IMR-90 (cell line): ENCODE results near the gene NPHP4. TPM values are rescaled to one million over a fixed set of nuclear protein-coding genes. Genes with fewer than 3 reads are reported as not detected.

Source experiments
- ATAC-seq: fragments of 200-7000 bp; cut with Tn5 transposase; 2 replicates; pipeline ENCODE4 v1.9.1; 2020; ENCODE audit warnings: low read depth, mild to moderate bottlenecking, moderate library complexity
- BruUV-seq: library from RNA; stranded (reverse); fragments of 400-500 nt; replicated peaks from 2 replicates; lab custom pipeline; 2021; lab: Mats Ljungman, UMichigan
- CTCF ChIA-PET: fragments of 300-600 bp; formaldehyde crosslinking; extraction: SDS; loops from one replicate; lab custom pipeline; 2021; ENCODE audit warnings: antibody characterized with exemption; lab: Yijun Ruan, JAX
- POLR2A ChIA-PET: fragments of 300-600 bp; sonication (Branson Sonifier 250); formaldehyde crosslinking; loops from one replicate; lab custom pipeline; 2022; ENCODE audit warnings: antibody characterized with exemption; ENCODE audit not compliant: unreplicated experiment; lab: Charles Lee
- DNase-seq: peaks from one replicate; pipeline ENCODE4 v3.0.0; 2013
- H2AFZ ChIP-seq: replicated peaks from 2 replicates; pipeline ENCODE3; 2013; ENCODE audit warnings: low read length, mild to moderate bottlenecking; ENCODE audit not compliant: poor library complexity
- H2AK5ac ChIP-seq: 2 replicates; pipeline ENCODE4 v1.6.1; 2013; ENCODE audit warnings: low read depth, low read length, inconsistent platforms
- H2AK9ac ChIP-seq: replicated peaks from 2 replicates; pipeline ENCODE3; 2013; ENCODE audit warnings: mild to moderate bottlenecking, low read depth, low read length, moderate library complexity; ENCODE audit not compliant: poor library complexity
- H2BK120ac ChIP-seq: 2 replicates; pipeline ENCODE4 v1.6.1; 2013; ENCODE audit warnings: low read depth, low read length, inconsistent platforms
- H2BK15ac ChIP-seq: 3 replicates; pipeline ENCODE4 v1.6.1; 2013; ENCODE audit warnings: low read depth, low read length, inconsistent platforms
- H2BK20ac ChIP-seq: 2 replicates; pipeline ENCODE4 v1.6.1; 2013; ENCODE audit warnings: low read depth, mild to moderate bottlenecking, inconsistent platforms, low read length, moderate library complexity
- H2BK5ac ChIP-seq: 2 replicates; pipeline ENCODE4 v1.6.1; 2013; ENCODE audit warnings: mild to moderate bottlenecking, low read depth, low read length, inconsistent platforms; ENCODE audit not compliant: poor library complexity, severe bottlenecking
- H3K14ac ChIP-seq: replicated peaks from 2 replicates; pipeline ENCODE4 v1.6.1; 2013; ENCODE audit warnings: low read depth, low read length, inconsistent platforms
- H3K18ac ChIP-seq: 2 replicates; pipeline ENCODE4 v1.6.1; 2013; ENCODE audit warnings: low read depth, low read length, control low read depth
- H3K23ac ChIP-seq: 2 replicates; pipeline ENCODE4 v1.6.1; 2013; ENCODE audit warnings: low read depth, low read length, inconsistent platforms
- H3K27ac ChIP-seq: 2 replicates; pipeline ENCODE4 v1.5.1; 2013; ENCODE audit warnings: mild to moderate bottlenecking, control low read depth, low read length; ENCODE audit not compliant: insufficient read depth
- H3K27me3 ChIP-seq: 2 replicates; pipeline ENCODE4 v1.6.1; 2013; ENCODE audit warnings: low read length; ENCODE audit not compliant: control insufficient read depth, insufficient read depth
- H3K36me3 ChIP-seq: 2 replicates; pipeline ENCODE4 v1.6.1; 2013; ENCODE audit warnings: low read length, mixed read lengths; ENCODE audit not compliant: control insufficient read depth, insufficient read depth
- H3K4ac ChIP-seq: 2 replicates; pipeline ENCODE4 v1.6.1; 2013; ENCODE audit warnings: low read depth, low read length, inconsistent platforms
- H3K4me1 ChIP-seq: 2 replicates; pipeline ENCODE4 v1.6.1; 2013; ENCODE audit warnings: low read length, mixed read lengths; ENCODE audit not compliant: control insufficient read depth, insufficient read depth
- H3K4me2 ChIP-seq: 2 replicates; pipeline ENCODE4 v1.6.1; 2013; ENCODE audit warnings: low read depth, mild to moderate bottlenecking, control low read depth, low read length, moderate library complexity
- H3K4me3 ChIP-seq: 2 replicates; pipeline ENCODE4 v1.5.1; 2013; ENCODE audit warnings: low read depth, mild to moderate bottlenecking, control low read depth, low read length, moderate library complexity; ENCODE audit not compliant: insufficient read depth
- H3K56ac ChIP-seq: 2 replicates; pipeline ENCODE4 v1.6.1; 2013; ENCODE audit warnings: low read length, inconsistent platforms; ENCODE audit not compliant: insufficient read depth; ENCODE audit errors: extremely low read depth
- H3K79me1 ChIP-seq, 2 experiments: 2 replicates each; pipeline ENCODE4 v1.6.1; 2013; ENCODE audit warnings: low read length in 2 of 2, inconsistent platforms in 1 of 2, low read depth in 1 of 2
- H3K9ac ChIP-seq: 2 replicates; pipeline ENCODE4 v1.6.1; 2013; ENCODE audit warnings: low read depth, low read length, control low read depth
- H3K9me1 ChIP-seq: 2 replicates; pipeline ENCODE4 v1.6.1; 2013; ENCODE audit warnings: low read length, inconsistent platforms; ENCODE audit not compliant: insufficient read depth
- H3K9me3 ChIP-seq: 2 replicates; pipeline ENCODE4 v1.6.1; 2013; ENCODE audit warnings: low read length; ENCODE audit not compliant: control insufficient read depth, insufficient read depth
- H4K20me1 ChIP-seq: 2 replicates; pipeline ENCODE4 v1.6.1; 2013; ENCODE audit warnings: low read length, inconsistent platforms; ENCODE audit not compliant: insufficient read depth
- H4K5ac ChIP-seq: 2 replicates; pipeline ENCODE4 v1.6.1; 2013; ENCODE audit warnings: mild to moderate bottlenecking, low read depth, low read length, control low read depth
- H4K8ac ChIP-seq, 2 experiments: 2 replicates each; pipeline ENCODE4 v1.6.1; 2013; ENCODE audit warnings: low read depth in 2 of 2, low read length in 2 of 2, control low read depth in 1 of 2, inconsistent platforms in 1 of 2
- H4K91ac ChIP-seq: 2 replicates; pipeline ENCODE4 v1.6.1; 2013; ENCODE audit warnings: low read depth, low read length, inconsistent platforms; ENCODE audit not compliant: insufficient read depth
- BHLHE40 ChIP-seq: fragments of 150-350 bp; IDR thresholded peaks from 2 replicates; pipeline ENCODE4 v1.6.1; 2016; ENCODE audit warnings: mild to moderate bottlenecking, low read depth, low read length
- CEBPB ChIP-seq: IDR thresholded peaks from 2 replicates; pipeline ENCODE4 v1.6.1; 2012; ENCODE audit warnings: low read depth, low read length, improper control_type of control experiment
- CHD1 ChIP-seq: IDR thresholded peaks from 2 replicates; pipeline ENCODE4 v1.6.1; 2012; ENCODE audit warnings: low read depth, low read length, improper control_type of control experiment
- FOS ChIP-seq: fragments of 150-350 bp; IDR thresholded peaks from 2 replicates; pipeline ENCODE4 v1.6.1; 2016; ENCODE audit warnings: low read depth, low read length
- MAFK ChIP-seq: IDR thresholded peaks from 2 replicates; pipeline ENCODE4 v1.6.1; 2012; ENCODE audit warnings: low read depth, low read length, improper control_type of control experiment
- MAZ ChIP-seq: IDR thresholded peaks from 2 replicates; pipeline ENCODE4 v1.6.1; 2012; ENCODE audit warnings: low read depth, mild to moderate bottlenecking, low read length, improper control_type of control experiment, moderate library complexity, borderline replicate concordance
- MXI1 ChIP-seq: IDR thresholded peaks from 2 replicates; pipeline ENCODE4 v1.6.1; 2012; ENCODE audit warnings: low read depth, mild to moderate bottlenecking, low read length, moderate library complexity, borderline replicate concordance
- NFE2L2 ChIP-seq: fragments of 150-350 bp; IDR thresholded peaks from 2 replicates; pipeline ENCODE4 v1.6.1; 2016; ENCODE audit warnings: low read depth, mild to moderate bottlenecking, low read length
- POLR2A ChIP-seq: IDR thresholded peaks from 2 replicates; pipeline ENCODE4 v1.6.1; 2012; ENCODE audit warnings: mild to moderate bottlenecking, low read depth, low read length
- RAD21 ChIP-seq: IDR thresholded peaks from 2 replicates; pipeline ENCODE4 v1.6.1; 2012; ENCODE audit warnings: low read length, improper control_type of control experiment
- RCOR1 ChIP-seq: IDR thresholded peaks from 2 replicates; pipeline ENCODE4 v1.6.1; 2012; ENCODE audit warnings: mild to moderate bottlenecking, low read length, improper control_type of control experiment; ENCODE audit not compliant: insufficient replicate concordance
- RFX5 ChIP-seq: IDR thresholded peaks from 2 replicates; pipeline ENCODE4 v1.8.0; 2012; ENCODE audit warnings: low read depth, mild to moderate bottlenecking, low read length, moderate library complexity
- SMC3 ChIP-seq: fragments of 150-350 bp; IDR thresholded peaks from 2 replicates; pipeline ENCODE4 v1.6.1; 2016; ENCODE audit warnings: low read depth, mild to moderate bottlenecking, antibody characterized with exemption, low read length, moderate library complexity
- WGBS, 2 experiments: methylation state at CpG; one replicate each; pipeline versions ENCODE4 v1.1.5 to v1.1.7; 2013; ENCODE audit warnings: missing lambda C conversion rate in 2 of 2; ENCODE audit not compliant: insufficient read length in 1 of 2; ENCODE audit errors: extremely low coverage in 2 of 2; 5-methylcytosine and 5-hydroxymethylcytosine counted together
- dilution Hi-C: fragments of 300-500 bp; cut with HindIII; formaldehyde crosslinking; loops from one replicate; pipeline ENCODE4 v1.14.3; 2018; ENCODE audit warnings: low sequenced_read_pairs; ENCODE audit not compliant: unreplicated experiment
- in situ Hi-C: fragments of 300-500 bp; cut with MboI; formaldehyde crosslinking; loops from 3 replicates; pipeline ENCODE4 v1.14.3; 2019; ENCODE audit warnings: low sequenced_read_pairs, inconsistent platforms, mixed read lengths
- intact Hi-C: fragments of 100-400 bp; cut with micrococcal nuclease; formaldehyde crosslinking; loops from 2 replicates; pipeline ENCODE4 v1.10.0; 2022
- polyA plus RNA-seq, 3 experiments: library from polyadenylated mRNA; depleted of rRNA; stranded (reverse); fragments of >200 nt; gene quantifications; 2 replicates each; pipeline ENCODE4 v1.2.3, GENCODE V29; 2012; ENCODE audit warnings: low replicate concordance in 1 of 3
- total RNA-seq: library from RNA; depleted of rRNA; stranded (reverse); fragments of >200 nt; gene quantifications from 2 replicates; pipeline ENCODE4 v1.2.3, GENCODE V29; 2012
- TF ChIP-seq, protein P1 (sequence below): fragments of 150-350 bp; IDR thresholded peaks from 2 replicates; pipeline ENCODE4 v1.6.1; 2017; ENCODE audit warnings: mild to moderate bottlenecking, antibody characterized with exemption, low read length, low read depth
- TF ChIP-seq, protein P2 (sequence below): fragments of 150-350 bp; IDR thresholded peaks from 2 replicates; pipeline ENCODE4 v1.6.1; 2016; ENCODE audit warnings: low read depth, mild to moderate bottlenecking, low read length, moderate library complexity, borderline replicate concordance
- TF ChIP-seq, protein P3 (sequence below): conservative IDR thresholded peaks from 2 replicates; pipeline ENCODE4 v1.5.1; 2012; ENCODE audit warnings: mild to moderate bottlenecking, low read depth, low read length, improper control_type of control experiment

Gene NPHP4
- total and polyA plus RNA-seq, 2 of the 4 experiments (the other 2 are of a cell fraction), result 2.0 to 5.5 TPM

DNA sequence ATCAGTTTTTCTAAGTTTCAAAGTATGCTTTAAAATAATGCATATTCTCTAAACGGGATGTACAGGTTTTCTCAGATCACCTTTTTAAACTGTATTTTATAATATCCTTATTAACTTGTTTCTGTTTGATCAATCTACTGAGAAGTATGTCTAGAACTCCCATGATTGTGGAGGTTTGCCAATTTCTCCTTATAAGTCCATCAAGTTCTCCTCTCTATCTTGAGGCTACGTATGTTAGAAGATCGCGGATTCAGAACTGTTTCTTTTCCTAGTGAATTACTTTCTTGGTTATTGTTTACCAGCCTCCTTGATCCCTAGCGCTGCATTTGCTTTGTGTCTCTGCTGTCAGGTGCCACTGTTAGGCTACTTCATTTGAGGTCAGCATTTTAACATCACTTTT is 89.2 kb downstream of the NPHP4 start:
- Histone ChIP-seq H3K9me1 (peaks cover 5% of the 10 kb centered on the region; the same call in 1 of the 2 replicates), H3K9me3 (no peaks in the 10 kb centered on the region), H2BK15ac (no peak overlapping the region), H2AFZ (no peak overlapping the region), H3K36me3 (peaks cover 11% of the 10 kb centered on the region), H3K4me1 (no peaks in the 10 kb centered on the region), H2BK5ac (no peak overlapping the region), H4K8ac (no peak overlapping the region), H2BK120ac (no peak overlapping the region), H2AK5ac (no peak overlapping the region), H3K27me3 (no peaks in the 10 kb centered on the region), H4K91ac (no peak overlapping the region), H3K27ac (no peak overlapping the region), H2BK20ac (no peak overlapping the region), H4K5ac (no peak overlapping the region), H3K23ac (no peak overlapping the region), H3K14ac (no peak overlapping the region), H3K56ac (no peak overlapping the region), H3K18ac (no peak overlapping the region), H3K4ac (no peak overlapping the region), H4K20me1 (no peaks in the 10 kb centered on the region), H3K4me2 (no peak overlapping the region), H3K9ac (no peak overlapping the region), H2AK9ac (no peak overlapping the region), H3K4me3 (no peak overlapping the region), H3K79me1 (no peaks in the 10 kb centered on the region)
- DNase-seq (no peak), ATAC-seq (no peak)
- WGBS, 2 experiments, result no CpG with 5 or more reads among the region's 5 CpGs
- dilution Hi-C loops (no loop called here), in situ Hi-C loops (loop anchor here (25.0 kb wide), 1 partner anchor 1991 kb away; the partner anchor contains the start of gene C1orf174), intact Hi-C loops (no loop called here)
- POLR2A ChIA-PET, result no interaction called here
- BruUV-seq, result no TSS peak
- CTCF ChIA-PET, result no interaction called here
- TF ChIP-seq RCOR1 (no peak), RFX5 (no peak), POLR2A (no peak), RAD21 (no peak), CHD1 (no peak), BHLHE40 (no peak), CEBPB (no peak), MAFK (no peak), SMC3 (no peak), NFE2L2 (no peak), MAZ (no peak), FOS (no peak), MXI1 (no peak)
- TF ChIP-seq, protein P1, sequence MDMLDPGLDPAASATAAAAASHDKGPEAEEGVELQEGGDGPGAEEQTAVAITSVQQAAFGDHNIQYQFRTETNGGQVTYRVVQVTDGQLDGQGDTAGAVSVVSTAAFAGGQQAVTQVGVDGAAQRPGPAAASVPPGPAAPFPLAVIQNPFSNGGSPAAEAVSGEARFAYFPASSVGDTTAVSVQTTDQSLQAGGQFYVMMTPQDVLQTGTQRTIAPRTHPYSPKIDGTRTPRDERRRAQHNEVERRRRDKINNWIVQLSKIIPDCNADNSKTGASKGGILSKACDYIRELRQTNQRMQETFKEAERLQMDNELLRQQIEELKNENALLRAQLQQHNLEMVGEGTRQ, result no peak
- TF ChIP-seq, protein P2, sequence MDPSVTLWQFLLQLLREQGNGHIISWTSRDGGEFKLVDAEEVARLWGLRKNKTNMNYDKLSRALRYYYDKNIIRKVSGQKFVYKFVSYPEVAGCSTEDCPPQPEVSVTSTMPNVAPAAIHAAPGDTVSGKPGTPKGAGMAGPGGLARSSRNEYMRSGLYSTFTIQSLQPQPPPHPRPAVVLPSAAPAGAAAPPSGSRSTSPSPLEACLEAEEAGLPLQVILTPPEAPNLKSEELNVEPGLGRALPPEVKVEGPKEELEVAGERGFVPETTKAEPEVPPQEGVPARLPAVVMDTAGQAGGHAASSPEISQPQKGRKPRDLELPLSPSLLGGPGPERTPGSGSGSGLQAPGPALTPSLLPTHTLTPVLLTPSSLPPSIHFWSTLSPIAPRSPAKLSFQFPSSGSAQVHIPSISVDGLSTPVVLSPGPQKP, result no peak
- TF ChIP-seq, protein P3, sequence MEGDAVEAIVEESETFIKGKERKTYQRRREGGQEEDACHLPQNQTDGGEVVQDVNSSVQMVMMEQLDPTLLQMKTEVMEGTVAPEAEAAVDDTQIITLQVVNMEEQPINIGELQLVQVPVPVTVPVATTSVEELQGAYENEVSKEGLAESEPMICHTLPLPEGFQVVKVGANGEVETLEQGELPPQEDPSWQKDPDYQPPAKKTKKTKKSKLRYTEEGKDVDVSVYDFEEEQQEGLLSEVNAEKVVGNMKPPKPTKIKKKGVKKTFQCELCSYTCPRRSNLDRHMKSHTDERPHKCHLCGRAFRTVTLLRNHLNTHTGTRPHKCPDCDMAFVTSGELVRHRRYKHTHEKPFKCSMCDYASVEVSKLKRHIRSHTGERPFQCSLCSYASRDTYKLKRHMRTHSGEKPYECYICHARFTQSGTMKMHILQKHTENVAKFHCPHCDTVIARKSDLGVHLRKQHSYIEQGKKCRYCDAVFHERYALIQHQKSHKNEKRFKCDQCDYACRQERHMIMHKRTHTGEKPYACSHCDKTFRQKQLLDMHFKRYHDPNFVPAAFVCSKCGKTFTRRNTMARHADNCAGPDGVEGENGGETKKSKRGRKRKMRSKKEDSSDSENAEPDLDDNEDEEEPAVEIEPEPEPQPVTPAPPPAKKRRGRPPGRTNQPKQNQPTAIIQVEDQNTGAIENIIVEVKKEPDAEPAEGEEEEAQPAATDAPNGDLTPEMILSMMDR, result no peak
